GM12891 (cell line): ENCODE results near the gene SPAG17.

Experiments
- DNase-seq: peaks from one replicate; pipeline ENCODE4 v3.0.0; 2011; ENCODE audit warnings: low spot score; ENCODE audit not compliant: insufficient read length
- FAIRE-seq: peaks from 2 replicates; lab custom pipeline; 2011; peaks lifted over from hg19 to GRCh38; lab: Jason Lieb, UNC
- PAX5 ChIP-seq: IDR thresholded peaks from 2 replicates; pipeline ENCODE4 v1.6.1; 2011; ENCODE audit warnings: low read length, moderate library complexity, mild to moderate bottlenecking; ENCODE audit not compliant: insufficient read depth, severe bottlenecking
- POLR2A ChIP-seq: IDR thresholded peaks from 2 replicates; pipeline ENCODE4 v1.6.1; 2011; ENCODE audit warnings: low read depth, low read length, control low read depth
- POLR2AphosphoS5 ChIP-seq: IDR thresholded peaks from 2 replicates; pipeline ENCODE4 v1.6.1; 2011; ENCODE audit warnings: low read depth, low read length, control low read depth
- POU2F2 ChIP-seq: IDR thresholded peaks from 2 replicates; pipeline ENCODE4 v1.6.1; 2011; ENCODE audit warnings: low read depth, mild to moderate bottlenecking, control low read depth, low read length, moderate library complexity
- SPI1 ChIP-seq: IDR thresholded peaks from 2 replicates; pipeline ENCODE4 v1.6.1; 2011; ENCODE audit warnings: low read depth, low read length, control low read depth
- TAF1 ChIP-seq: IDR thresholded peaks from 2 replicates; pipeline ENCODE4 v1.6.1; 2011; ENCODE audit warnings: low read depth, low read length, control low read depth

The SPAG17 gene

GRCh38 chr1:118018060-118018459 lies 167.0 kb downstream of the SPAG17 start:
- FAIRE-seq (no peak), DNase-seq (no peak)
- no peak for TF ChIP-seq POLR2A
- no peak for TF ChIP-seq POU2F2
- TF ChIP-seq PAX5, result no peak
- no peak for TF ChIP-seq SPI1
- no peak for TF ChIP-seq TAF1
- no peak for TF ChIP-seq POLR2AphosphoS5

- TF ChIP-seq POU2F2, result no peak
- TF ChIP-seq TAF1, result no peak
- no peak for TF ChIP-seq SPI1
- no peak for TF ChIP-seq POLR2A
- TF ChIP-seq PAX5, result no peak
- TF ChIP-seq POLR2AphosphoS5, result no peak
- DNase-seq, result no peak
- FAIRE-seq, result no peak
Measured at GRCh38 chr1:118013938-118014337, 171.1 kb downstream of the SPAG17 start.

GRCh38 chr1:118013336-118013735 lies 171.7 kb downstream of the SPAG17 start:
- FAIRE-seq (no peak), DNase-seq (no peak)
- TF ChIP-seq SPI1, result no peak
- no peak for TF ChIP-seq TAF1
- TF ChIP-seq POU2F2, result no peak
- no peak for TF ChIP-seq POLR2AphosphoS5
- no peak for TF ChIP-seq PAX5
- no peak for TF ChIP-seq POLR2A

- TF ChIP-seq POLR2AphosphoS5 (no peak), POU2F2 (no peak), TAF1 (no peak), SPI1 (no peak), POLR2A (no peak), PAX5 (no peak)
- DNase-seq (no peak), FAIRE-seq (no peak)
Measured at GRCh38 chr1:118012515-118013124, 172.4 kb downstream of the SPAG17 start.

GRCh38 chr1:118008011-118008410 lies 177.0 kb downstream of the SPAG17 start:
- FAIRE-seq, result no peak

GRCh38 chr1:118007391-118007790 lies 177.6 kb downstream of the SPAG17 start:
- FAIRE-seq (no peak), DNase-seq (no peak)
- no peak for TF ChIP-seq PAX5
- no peak for TF ChIP-seq SPI1
- TF ChIP-seq TAF1, result no peak
- TF ChIP-seq POLR2A, result no peak

More at GRCh38 chr1:118008011-118008410, 177.0 kb downstream of the SPAG17 start:
- no peak for DNase-seq
- TF ChIP-seq TAF1 (no peak), POU2F2 (no peak), POLR2AphosphoS5 (no peak), SPI1 (no peak), PAX5 (no peak), POLR2A (no peak)

GRCh38 chr1:118004312-118004711 lies 180.7 kb downstream of the SPAG17 start:
- FAIRE-seq, result no peak
- DNase-seq, result no peak
- TF ChIP-seq POU2F2 (no peak), POLR2A (no peak)

- FAIRE-seq (no peak), DNase-seq (no peak)
- TF ChIP-seq PAX5, result no peak
- TF ChIP-seq SPI1, result peak; percentile 84
Measured at GRCh38 chr1:117985973-117986372, 199.1 kb downstream of the SPAG17 start.

GRCh38 chr1:117985239-117985638 lies 199.8 kb downstream of the SPAG17 start:
- FAIRE-seq (no peak), DNase-seq (no peak)
- TF ChIP-seq TAF1 (no peak), POLR2AphosphoS5 (no peak), SPI1 (no peak), PAX5 (no peak), POLR2A (no peak), POU2F2 (no peak)

- TF ChIP-seq TAF1 (no peak), POLR2AphosphoS5 (no peak), POU2F2 (no peak), PAX5 (no peak), POLR2A (no peak), SPI1 (no peak)
- FAIRE-seq, result no peak
- no peak for DNase-seq
Measured at GRCh38 chr1:117981455-117982192, 203.4 kb downstream of the SPAG17 start.

GRCh38 chr1:117976381-117976780 lies 208.6 kb downstream of the SPAG17 start:
- TF ChIP-seq TAF1 (no peak), POLR2AphosphoS5 (no peak), SPI1 (no peak), PAX5 (no peak), POU2F2 (no peak), POLR2A (no peak)
- DNase-seq, result no peak

More at GRCh38 chr1:117976381-117976780, 208.6 kb downstream of the SPAG17 start:
- no peak for FAIRE-seq
